NT2/D1 (cell line): ENCODE data around the gene INHA.
A peak's percentile ranks its signal among the peaks of the same experiment; 100 is the strongest.

ENCODE experiments used
- DNase-seq: peaks from one replicate; pipeline ENCODE4 v3.0.0-alpha.2; 2011; ENCODE audit warnings: low read depth, low spot score
- H3K27me3 ChIP-seq: 2 replicates; pipeline ENCODE4 v1.6.0; 2011; ENCODE audit warnings: mild to moderate bottlenecking; ENCODE audit not compliant: insufficient read length, insufficient read depth
- H3K36me3 ChIP-seq: 2 replicates; pipeline ENCODE4 v1.6.1; 2011; ENCODE audit warnings: mild to moderate bottlenecking, low read length, mixed read lengths; ENCODE audit not compliant: insufficient read depth, insufficient read length
- H3K4me1 ChIP-seq: 2 replicates; pipeline ENCODE4 v1.5.1; 2011; ENCODE audit not compliant: insufficient read depth, insufficient read length
- H3K4me3 ChIP-seq: 2 replicates; pipeline ENCODE4 v1.5.1; 2011; ENCODE audit warnings: low read depth; ENCODE audit not compliant: insufficient read length
- H3K9ac ChIP-seq: 2 replicates; pipeline ENCODE4 v1.6.0; 2011; ENCODE audit warnings: low read depth; ENCODE audit not compliant: insufficient read length
- H3K9me3 ChIP-seq: 2 replicates; pipeline ENCODE4 v1.5.1; 2011; ENCODE audit warnings: mild to moderate bottlenecking, low read length; ENCODE audit not compliant: insufficient read depth
- SUZ12 ChIP-seq: IDR thresholded peaks from 2 replicates; pipeline ENCODE4 v1.6.1; 2011; ENCODE audit not compliant: insufficient read length, insufficient read depth; ENCODE audit errors: extremely low read depth
- YY1 ChIP-seq: IDR thresholded peaks from 2 replicates; pipeline ENCODE4 v1.6.1; 2011; ENCODE audit not compliant: insufficient read length, insufficient read depth
- ZNF274 ChIP-seq: IDR thresholded peaks from 2 replicates; pipeline ENCODE4 v1.6.1; 2011; ENCODE audit warnings: mild to moderate bottlenecking, low read depth, low read length

INHA gene

GRCh38 chr2:219567791-219568361 is 4.2 kb upstream of the INHA start:
- H3K4me1 ChIP-seq, result peaks cover 41% of the 10 kb centered on the region
- H3K9ac ChIP-seq, result no peak overlapping the region
- H3K9me3 ChIP-seq, result no peaks in the 10 kb centered on the region
- TF ChIP-seq YY1 (no peak), ZNF274 (no peak), SUZ12 (no peak)
- H3K27me3 ChIP-seq, result no peaks in the 10 kb centered on the region
- H3K4me3 ChIP-seq, result no peak overlapping the region
- DNase-seq, result no peak
- H3K36me3 ChIP-seq, result peaks cover 69% of the 10 kb centered on the region

- no peak for TF ChIP-seq SUZ12
- TF ChIP-seq YY1, result no peak
- TF ChIP-seq ZNF274, result no peak
- Histone ChIP-seq H3K4me3 (no peak overlapping the region), H3K9me3 (no peaks in the 10 kb centered on the region), H3K4me1 (peaks cover 35% of the 10 kb centered on the region), H3K27me3 (no peaks in the 10 kb centered on the region), H3K36me3 (peaks cover 57% of the 10 kb centered on the region), H3K9ac (no peak overlapping the region)
- DNase-seq, result no peak
Measured at GRCh38 chr2:219569041-219569440, 3.1 kb upstream of the INHA start.

- DNase-seq, result no peak
- Histone ChIP-seq H3K4me3 (peak overlapping the region; percentile 81), H3K36me3 (peaks cover 51% of the 10 kb centered on the region), H3K9ac (peak overlapping the region; percentile 95), H3K27me3 (no peaks in the 10 kb centered on the region), H3K9me3 (no peaks in the 10 kb centered on the region), H3K4me1 (peaks cover 32% of the 10 kb centered on the region)
- TF ChIP-seq YY1, result no peak
- TF ChIP-seq SUZ12, result no peak
- no peak for TF ChIP-seq ZNF274
Measured at GRCh38 chr2:219569635-219570034, 2.5 kb upstream of the INHA start.

- Histone ChIP-seq H3K4me3 (peak overlapping the region; percentile 81), H3K27me3 (no peaks in the 10 kb centered on the region), H3K36me3 (peaks cover 44% of the 10 kb centered on the region), H3K9me3 (no peaks in the 10 kb centered on the region), H3K4me1 (peaks cover 32% of the 10 kb centered on the region), H3K9ac (peak overlapping the region; percentile 95)
- TF ChIP-seq SUZ12 (no peak), YY1 (no peak), ZNF274 (no peak)
- no peak for DNase-seq
Measured at GRCh38 chr2:219570194-219570923, 1.8 kb upstream of the INHA start.

GRCh38 chr2:219570924-219571310 is 1.2 kb upstream of the INHA start:
- no peak for TF ChIP-seq ZNF274
- TF ChIP-seq SUZ12, result no peak
- no peak for TF ChIP-seq YY1
- peaks cover 41% of the 10 kb centered on the region for H3K36me3 ChIP-seq
- H3K9ac ChIP-seq, result peak overlapping the region; percentile 95
- peak overlapping the region; percentile 81 for H3K4me3 ChIP-seq
- DNase-seq, result no peak
- peaks cover 31% of the 10 kb centered on the region for H3K4me1 ChIP-seq
- no peaks in the 10 kb centered on the region for H3K9me3 ChIP-seq
- H3K27me3 ChIP-seq, result no peaks in the 10 kb centered on the region

GRCh38 chr2:219571311-219572236 is 536 bp upstream of the INHA start, which contains the start of gene OBSL1:
TSS of gene OBSL1 (minus strand) at chr2:219571539. CDS start at chr2:219571232, 307 bp downstream.
- DNase-seq, result peak; percentile 88
- peaks cover 34% of the 10 kb centered on the region for H3K36me3 ChIP-seq
- H3K9me3 ChIP-seq, result no peaks in the 10 kb centered on the region
- peak within 1 kb of the TSS; percentile 81 for H3K4me3 ChIP-seq
- H3K9ac ChIP-seq, result peak within 1 kb of the TSS; percentile 95
- peaks cover 31% of the 10 kb centered on the region for H3K4me1 ChIP-seq
- TF ChIP-seq ZNF274 (no peak), YY1 (no peak), SUZ12 (no peak)
- H3K27me3 ChIP-seq, result no peaks in the 10 kb centered on the region
